DMS 273 (cell line): ENCODE results near the gene MINDY4.

Experiments used
- DNase-seq: peaks from one replicate; lab custom pipeline; 2025; ENCODE audit not compliant: unreplicated experiment; lab: John Stamatoyannopoulos, UW

Gene MINDY4

DNA sequence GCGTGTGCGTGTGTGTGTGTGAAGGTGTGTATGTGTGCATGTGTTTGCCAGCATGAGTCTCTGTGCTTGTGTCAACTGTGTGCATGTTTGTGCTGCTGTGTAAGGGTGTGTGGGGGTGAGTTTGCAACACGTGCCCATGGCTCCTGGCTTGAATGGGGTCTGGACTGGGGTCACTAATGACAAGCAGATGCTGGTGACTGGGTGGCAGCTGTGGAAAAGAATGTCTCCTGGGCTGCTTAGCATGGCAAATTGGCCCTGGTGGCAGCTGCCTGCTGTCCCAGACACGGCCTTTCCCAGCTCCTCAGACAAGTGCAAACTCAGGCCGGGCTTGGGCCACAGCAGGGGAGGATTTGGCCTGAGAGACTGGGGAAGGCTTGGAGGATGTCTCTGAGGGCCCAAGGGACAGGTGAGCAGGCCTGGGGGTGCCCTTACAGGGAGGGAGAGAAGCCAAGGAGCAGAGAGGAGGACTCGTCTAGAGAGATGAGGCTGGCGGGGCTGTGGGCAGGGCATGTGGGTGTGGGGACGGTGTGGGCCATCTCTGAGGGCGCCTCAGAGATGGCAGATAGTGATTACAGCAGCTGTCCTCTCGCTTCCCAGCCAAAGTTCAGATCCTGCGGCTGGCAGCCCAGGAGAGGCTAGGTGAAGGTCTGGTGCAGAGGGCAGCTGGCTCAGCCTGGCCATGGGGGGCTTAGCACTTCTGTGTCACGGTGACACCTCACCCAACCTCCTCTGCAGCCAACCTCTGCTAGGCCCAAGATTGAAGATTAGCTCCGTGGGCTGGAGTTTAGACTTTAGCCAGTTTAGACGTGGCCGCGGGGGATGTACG lies 142.0 kb downstream of the MINDY4 start:
- DNase-seq, result peak; percentile 72

DNA sequence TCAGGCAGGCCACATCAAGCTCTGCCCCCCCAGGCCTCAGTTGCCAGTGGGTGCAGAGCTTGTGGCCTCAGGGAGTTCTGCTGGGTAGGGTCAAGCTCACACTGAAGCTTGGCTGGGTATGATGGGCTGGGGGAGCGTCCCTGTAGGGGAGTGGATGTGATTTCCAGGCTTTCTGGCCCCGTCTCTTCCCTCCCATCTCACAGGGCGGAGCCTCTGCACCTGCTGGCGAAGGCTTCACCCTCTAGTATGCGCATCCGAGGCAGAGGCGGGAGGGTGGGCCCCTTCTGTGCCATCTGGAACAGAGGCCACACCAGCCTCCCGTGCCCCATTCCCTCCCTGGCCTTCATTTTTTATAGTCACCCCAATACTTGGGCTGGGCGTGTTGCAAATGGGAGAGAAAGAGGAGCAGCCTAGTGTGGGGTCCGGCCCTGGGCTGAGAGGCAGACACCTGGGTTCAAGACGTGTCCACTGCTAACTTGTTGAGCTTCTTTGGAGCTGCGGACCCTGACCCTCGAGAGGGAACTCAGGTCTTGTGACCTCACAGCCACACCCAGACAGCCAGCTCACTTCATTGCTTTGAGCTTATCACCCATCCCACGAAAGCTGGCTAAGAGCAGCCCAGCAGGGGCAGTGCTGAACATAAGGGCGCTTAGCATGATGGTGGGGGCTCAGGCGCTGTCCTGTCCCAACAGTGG lies 142.8 kb downstream of the MINDY4 start:
- DNase-seq, result no peak

DNA sequence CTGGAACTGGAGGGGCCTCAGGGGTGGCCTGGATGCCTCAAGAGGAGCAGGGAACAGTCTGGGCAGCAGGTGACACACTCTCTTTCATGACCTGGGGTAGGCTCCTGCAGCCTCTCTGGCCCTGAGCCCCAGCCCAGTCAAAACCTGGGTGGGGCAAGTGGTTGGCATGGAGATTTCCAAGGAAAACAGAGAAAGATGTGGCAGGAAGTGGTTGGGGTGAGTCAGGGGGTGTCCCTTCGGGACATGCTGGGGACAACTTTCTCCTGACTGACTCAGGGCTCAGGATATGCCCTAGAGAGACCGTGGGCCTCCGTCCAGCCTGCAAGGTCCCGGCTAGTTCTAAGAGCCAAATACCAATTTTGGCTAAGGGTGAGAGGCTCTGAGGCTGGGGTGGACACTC lies 143.4 kb downstream of the MINDY4 start:
- no peak for DNase-seq

DNA sequence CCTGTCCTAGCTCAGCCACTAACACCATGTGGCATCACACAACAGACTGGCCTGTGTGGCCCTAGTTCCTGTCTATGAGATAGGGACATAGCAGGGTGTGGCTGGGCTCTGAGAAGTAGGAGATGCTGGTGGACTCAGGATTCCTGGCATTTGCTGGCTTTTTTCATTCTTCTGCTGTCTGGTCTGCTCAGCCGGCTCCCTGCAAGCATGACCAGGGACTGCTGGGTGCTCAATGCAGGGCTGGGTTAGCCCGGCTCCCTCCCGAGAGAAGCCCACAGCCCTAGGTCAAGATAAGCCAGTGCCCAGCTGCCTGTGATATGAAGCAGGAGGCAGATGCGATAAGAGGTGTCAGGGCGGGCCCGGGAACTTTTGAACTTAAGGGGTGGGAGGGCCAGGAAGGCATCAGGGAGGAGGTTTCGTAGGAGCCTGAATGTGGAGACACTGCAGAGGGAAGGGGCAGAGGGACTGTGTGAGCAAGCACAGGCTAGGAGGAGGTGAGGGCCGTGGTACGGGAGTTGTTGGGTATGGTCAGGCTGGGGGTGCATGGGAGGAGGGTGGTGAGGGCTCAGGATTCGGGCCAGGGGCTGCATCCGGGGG lies 143.9 kb downstream of the MINDY4 start:
- DNase-seq, result no peak

DNA sequence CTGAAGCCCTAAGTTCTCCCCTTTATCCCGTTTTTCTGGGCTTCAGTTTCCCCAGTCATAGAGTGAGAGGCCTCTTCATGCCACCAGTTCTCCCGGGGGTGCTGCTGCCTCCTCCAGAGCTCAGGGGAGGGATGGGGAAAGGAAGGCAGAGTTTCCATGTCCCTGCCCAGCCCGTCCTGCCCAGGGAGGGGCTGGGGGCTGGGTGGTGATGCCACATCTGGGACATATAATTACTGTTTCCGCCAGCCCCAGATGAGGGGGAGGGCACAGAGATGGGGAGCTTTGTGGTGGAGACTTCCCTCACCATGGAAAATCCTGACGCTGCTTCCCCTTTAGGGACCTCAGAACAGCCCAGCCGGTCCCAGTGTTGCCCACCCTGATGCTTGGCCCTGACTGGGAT lies 144.5 kb downstream of the MINDY4 start:
- no peak for DNase-seq

DNA sequence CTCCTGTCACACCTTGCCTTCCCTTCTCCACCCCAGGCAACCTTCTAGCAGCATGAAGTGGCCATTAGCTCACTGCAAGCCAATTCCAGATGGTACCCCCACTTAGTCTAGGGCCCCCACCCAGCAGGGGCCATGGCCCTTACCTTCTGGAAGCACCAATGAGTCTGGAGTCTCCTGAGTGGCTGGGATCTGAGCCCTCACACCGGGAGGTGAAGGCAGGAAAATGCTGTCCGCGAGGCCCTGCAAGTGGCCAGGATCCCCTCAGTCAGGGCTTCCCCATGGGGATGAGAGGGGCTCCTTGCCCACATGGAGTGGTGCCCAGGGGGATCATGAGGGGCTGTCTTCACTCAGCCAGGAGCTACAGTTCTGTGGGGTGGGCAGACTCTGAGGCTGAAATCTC lies 145.0 kb downstream of the MINDY4 start:
- peak; percentile 19 for DNase-seq

DNA sequence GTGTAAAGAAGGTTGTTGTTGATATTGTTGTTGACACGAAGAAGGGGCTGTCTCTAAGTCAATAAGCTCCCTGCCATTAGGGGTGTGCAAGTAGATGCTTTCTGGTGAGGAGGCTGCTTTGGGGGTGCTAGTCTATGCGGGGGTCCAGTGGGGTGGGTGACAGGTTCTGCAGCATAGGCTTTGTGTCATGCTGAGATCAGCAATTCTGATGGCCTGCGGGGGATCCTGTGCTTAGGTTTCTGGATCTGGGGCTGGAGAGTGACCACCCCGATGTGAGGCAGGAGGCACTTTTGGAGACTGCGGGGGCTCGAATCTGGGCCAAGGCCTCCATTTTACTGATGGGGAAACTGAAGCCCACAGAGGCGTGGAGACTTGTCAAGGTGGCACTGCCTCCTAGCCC lies 145.6 kb downstream of the MINDY4 start:
- no peak for DNase-seq

DNA sequence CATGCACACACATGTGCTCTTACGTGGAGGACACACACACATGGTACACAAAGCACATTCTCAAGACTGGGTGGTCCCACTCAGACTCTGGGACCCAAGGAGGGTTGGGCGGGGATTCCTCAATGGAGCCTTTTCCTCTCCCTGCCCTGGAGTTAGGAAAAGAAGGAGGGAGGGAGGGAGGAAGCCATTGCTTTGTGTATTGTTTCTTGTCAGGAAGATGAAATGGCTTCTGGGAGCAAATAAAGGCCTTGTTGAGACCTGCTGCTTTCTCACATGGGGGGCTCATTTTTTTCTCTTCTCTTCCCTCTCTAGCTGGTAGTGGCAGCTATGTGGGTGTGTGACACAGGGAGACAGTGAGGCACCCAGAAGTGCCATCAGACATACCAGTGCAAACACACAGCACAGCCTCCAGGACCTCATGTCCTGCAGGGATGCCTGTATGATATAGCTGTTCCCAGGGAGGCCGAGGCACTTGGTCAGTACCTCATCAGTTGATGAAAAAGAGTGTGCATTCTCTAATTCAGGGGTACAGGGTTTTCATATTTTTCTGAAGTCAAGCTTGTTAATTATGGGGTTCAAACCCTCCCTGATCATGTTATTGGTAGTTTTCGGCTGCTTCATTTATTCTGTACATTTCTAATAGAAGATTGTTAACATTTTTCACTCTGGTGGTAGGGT lies 146.1 kb downstream of the MINDY4 start:
- DNase-seq, result no peak

DNA sequence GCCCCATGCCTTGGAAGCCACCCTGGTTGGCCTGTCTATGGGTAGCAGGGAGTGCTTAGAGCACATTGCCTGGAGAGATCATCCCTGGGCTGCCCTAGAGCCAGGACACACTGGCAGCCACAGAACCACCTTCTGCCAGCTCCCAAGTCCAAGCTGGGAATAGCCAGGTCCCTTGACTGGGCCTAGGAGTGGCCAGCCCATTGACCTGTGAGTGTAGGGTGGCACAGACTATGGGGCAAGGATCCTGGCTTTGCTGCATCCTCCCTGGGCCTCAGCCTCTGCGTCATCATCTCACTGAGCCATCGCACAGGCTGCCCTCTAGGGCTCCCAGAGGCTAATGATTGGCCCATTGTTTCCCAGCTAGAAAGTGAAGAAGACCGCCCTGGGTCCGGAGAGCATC lies 147.5 kb downstream of the MINDY4 start:
- DNase-seq, result no peak

DNA sequence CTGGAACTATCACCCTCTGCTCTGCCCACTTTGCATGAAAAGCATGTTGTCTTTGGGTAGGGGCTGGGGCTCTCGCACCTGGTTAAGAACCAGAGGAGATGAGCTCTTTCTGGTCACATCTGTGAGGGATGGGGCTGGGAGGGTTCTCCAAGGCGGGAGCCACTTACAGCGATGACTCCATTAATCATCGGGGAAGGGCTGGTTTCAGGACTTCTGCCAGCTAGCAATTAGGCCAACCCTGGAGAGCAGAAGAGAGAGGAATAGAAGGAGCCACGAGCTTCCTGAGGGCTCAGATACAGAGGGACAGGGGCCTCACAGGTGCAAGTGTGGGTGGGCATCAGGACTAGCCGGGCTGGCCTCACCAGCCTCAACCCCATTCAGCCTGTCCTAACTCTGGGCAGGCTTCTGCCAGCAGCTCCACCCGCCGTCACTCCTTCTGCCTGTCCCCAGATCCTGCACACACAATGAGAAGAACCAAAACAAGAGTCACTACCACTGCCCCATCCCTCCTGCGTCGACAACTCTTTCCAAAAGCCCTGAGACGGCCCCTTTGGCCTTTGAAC lies 148.9 kb downstream of the MINDY4 start:
- DNase-seq, result peak; percentile 52

DNA sequence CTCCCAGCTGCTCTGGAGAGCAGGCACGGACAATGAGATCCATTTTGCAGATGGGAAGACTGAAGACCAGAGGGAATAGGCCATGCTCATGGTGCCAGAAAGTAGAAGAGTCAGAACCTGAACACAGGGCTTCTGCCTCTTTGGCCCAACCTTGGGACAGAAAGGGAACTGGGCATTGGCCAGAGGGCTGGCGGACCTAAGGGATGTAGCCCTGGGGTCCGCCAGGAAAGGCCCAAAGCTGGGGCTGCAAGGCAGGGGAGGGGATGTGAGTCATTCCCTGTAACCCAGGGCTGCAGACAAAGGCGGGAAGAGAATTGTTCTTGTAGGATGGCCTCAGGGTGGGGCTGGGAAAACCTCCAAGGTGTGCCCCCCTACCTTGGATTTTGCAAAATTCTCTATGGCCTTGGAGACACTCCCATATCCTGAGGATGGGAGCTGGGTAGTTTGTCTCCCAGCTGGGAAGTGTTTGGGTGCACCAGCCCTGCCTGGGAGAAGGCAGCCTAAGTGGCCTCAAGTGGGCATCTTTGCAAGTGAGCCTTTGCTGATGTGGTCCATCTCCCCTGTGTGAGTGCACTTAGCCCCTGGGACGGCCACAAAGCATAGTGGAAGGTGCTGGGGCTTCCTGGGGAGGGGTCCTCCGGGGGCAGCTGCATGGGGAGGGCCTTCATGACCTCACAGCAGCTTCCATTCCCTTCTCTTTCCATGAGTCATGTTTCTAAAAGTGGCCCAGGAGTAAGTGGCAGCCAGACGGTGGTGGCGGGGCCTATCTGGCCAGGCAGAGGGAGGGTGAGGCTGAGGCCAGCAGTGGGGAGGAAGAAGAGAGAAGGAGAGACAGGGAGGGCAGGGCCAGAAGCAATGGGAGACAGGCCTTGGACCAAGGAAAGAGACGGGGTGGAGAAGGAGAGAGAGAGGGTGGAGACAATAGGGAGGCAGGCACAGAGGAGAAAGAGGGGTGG lies 149.6 kb downstream of the MINDY4 start:
- DNase-seq, result peak; percentile 64

DNA sequence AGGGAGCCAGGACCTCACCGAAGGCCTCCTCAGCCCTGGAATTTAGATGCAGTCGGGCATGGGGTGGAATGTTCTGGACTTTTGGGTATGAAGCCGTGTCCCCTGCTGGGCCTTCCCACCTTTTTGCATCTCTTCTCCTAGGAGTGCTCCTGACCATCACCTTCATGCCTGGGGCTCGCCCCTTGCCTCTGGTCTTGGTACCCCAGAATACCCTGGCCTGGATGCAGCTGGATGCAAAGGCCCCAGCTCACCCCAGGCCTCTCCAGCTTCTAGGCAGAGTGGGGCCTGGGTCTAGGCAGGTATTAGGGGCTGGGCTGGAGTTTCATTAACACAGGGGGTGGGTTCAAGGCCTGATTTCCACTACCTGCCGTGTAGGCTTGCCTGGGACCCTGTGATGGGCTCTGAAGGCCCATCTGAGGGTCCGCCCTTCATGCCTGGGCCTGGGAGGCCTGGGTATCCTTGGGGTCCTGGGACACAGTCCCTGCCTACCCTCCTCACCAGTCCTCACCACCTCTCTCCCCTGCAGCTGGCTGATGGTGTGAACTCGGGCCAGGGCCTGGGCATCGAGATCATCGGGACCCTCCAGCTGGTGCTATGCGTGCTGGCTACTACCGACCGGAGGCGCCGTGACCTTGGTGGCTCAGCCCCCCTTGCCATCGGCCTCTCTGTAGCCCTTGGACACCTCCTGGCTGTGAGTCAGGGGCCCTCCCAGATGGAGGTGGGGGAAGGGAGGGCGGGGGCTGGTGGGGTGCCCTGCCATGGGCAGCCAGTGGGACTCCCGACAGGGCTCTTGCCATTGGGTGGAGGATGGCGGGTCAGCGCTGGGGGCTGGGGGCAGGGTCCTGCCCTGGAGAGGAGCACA lies 150.6 kb downstream of the MINDY4 start:
- DNase-seq, result no peak

DNA sequence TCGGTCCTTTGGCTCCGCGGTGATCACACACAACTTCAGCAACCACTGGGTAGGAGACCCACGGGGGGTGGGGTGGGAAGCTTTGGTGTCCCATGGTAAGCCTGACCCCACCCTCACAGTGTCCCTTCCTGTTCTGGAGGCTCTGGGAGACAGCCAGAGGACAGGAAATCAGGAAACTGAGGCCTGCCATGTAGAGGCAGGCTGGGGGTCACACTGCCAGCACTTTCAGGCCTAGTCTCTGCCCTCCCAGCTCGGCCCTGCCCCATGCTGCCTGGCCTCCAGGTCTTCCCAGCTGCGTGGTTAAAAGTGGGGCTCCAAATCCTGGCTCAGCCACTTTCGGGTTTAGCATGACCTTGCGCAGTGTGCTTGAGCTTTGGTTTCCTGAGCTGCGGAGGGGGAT lies 151.4 kb downstream of the MINDY4 start:
- no peak for DNase-seq

DNA sequence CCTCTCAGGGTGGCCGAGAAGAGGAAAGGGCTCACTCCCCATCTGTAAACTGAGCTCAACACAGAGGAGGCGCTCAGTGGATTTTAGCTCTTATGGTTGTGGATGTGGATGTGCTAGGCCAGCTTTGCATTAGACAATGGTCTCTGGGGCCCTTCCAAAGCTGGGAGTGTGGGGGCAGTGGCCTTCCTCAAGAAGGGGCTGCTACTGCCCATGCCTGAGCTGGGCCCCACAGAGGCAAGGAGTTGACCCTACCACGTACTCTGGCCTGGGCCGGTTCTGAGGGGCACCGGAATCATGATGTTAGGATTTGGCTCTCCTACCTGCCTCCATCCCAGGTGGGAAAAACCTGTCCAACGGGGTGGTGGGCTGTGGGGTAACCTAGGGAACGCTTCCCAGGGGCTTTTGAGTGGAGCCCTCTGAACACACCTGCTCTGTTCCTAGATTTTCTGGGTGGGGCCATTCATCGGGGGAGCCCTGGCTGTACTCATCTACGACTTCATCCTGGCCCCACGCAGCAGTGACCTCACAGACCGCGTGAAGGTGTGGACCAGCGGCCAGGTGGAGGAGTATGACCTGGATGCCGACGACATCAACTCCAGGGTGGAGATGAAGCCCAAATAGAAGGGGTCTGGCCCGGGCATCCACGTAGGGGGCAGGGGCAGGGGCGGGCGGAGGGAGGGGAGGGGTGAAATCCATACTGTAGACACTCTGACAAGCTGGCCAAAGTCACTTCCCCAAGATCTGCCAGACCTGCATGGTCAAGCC lies 152.0 kb downstream of the MINDY4 start:
- DNase-seq, result no peak

DNA sequence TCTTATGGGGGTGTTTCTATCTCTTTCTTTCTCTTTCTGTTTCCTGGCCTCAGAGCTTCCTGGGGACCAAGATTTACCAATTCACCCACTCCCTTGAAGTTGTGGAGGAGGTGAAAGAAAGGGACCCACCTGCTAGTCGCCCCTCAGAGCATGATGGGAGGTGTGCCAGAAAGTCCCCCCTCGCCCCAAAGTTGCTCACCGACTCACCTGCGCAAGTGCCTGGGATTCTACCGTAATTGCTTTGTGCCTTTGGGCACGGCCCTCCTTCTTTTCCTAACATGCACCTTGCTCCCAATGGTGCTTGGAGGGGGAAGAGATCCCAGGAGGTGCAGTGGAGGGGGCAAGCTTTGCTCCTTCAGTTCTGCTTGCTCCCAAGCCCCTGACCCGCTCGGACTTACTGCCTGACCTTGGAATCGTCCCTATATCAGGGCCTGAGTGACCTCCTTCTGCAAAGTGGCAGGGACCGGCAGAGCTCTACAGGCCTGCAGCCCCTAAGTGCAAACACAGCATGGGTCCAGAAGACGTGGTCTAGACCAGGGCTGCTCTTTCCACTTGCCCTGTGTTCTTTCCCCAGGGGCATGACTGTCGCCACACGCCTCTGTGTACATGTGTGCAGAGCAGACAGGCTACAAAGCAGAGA lies 152.7 kb downstream of the MINDY4 start:
- no peak for DNase-seq

DNA sequence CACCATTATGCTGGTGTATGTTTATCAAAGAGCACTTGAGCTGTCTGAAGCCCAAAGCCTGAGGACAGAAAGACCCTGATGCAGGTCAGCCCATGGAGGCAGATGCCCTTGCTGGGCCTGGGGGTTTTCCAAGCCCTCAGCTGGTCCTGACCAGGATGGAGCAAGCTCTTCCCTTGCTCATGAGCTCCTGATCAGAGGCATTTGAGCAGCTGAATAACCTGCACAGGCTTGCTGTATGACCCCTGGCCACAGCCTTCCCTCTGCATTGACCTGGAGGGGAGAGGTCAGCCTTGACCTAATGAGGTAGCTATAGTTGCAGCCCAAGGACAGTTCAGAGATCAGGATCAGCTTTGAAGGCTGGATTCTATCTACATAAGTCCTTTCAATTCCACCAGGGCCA lies 153.4 kb downstream of the MINDY4 start:
- no peak for DNase-seq

DNA sequence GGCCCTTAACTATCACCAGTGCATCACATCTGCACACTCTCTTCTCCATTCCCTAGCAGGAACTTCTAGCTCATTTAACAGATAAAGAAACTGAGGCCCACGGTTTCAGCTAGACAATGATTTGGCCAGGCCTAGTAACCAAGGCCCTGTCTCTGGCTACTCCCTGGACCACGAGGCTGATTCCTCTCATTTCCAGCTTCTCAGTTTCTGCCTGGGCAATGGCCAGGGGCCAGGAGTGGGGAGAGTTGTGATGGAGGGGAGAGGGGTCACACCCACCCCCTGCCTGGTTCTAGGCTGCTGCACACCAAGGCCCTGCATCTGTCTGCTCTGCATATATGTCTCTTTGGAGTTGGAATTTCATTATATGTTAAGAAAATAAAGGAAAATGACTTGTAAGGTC lies 153.9 kb downstream of the MINDY4 start:
- no peak for DNase-seq

DNA sequence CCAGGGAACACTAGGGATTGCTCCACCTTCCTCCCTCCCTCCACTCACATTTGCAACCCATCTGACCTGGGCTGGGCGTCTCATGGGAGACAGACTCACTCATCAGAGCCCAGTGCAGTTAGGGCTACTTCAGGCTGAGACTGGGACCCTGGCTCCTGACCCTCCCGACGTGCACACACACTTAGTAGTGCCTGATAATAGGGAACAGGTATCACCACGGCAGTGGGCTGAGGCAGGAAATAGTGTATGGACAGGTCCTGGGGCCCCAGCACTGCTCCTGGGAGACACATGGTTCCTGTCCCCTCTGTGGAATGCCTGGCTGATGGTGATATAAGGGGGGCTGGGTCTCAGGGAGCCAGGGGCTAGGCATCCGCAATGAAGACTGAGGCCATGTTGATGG lies 154.7 kb downstream of the MINDY4 start:
- DNase-seq, result no peak
